GM18909 (cell line): Measurements from ENCODE around the gene LOXHD1.

Source experiments
- ATAC-seq: cut with Tn5 transposase; IDR thresholded peaks from one replicate; pipeline ENCODE4 v1.9.1; 2021; ENCODE audit warnings: mild to moderate bottlenecking; ENCODE audit not compliant: unreplicated experiment, poor library complexity

LOXHD1 gene

DNA sequence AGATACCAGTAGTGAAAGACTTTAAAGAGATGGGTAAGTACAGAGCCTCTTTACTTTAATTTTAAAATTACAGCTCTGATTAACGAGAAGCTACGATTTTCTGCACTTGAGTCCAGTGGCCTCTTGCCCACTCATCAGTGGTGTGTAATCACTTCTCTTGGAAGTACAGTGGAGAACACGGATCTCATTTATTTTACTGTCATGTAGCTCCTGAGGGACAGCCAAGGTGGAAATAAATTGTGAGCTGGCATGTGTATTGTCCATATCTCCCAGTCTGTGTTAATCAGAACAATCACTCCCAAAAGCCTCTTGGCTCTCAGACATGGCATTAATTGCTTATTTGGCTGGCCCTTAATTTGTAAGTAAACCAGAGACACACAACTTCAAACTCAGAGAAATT is 69.4 kb downstream of the LOXHD1 start:
- ATAC-seq: no peak

GRCh38 chr18:46583711-46584110 is 73.3 kb downstream of the LOXHD1 start:
- no peak for ATAC-seq

- no peak for ATAC-seq
These were observed 75.4 kb downstream of the LOXHD1 start for GRCh38 chr18:46581648-46582047.

DNA sequence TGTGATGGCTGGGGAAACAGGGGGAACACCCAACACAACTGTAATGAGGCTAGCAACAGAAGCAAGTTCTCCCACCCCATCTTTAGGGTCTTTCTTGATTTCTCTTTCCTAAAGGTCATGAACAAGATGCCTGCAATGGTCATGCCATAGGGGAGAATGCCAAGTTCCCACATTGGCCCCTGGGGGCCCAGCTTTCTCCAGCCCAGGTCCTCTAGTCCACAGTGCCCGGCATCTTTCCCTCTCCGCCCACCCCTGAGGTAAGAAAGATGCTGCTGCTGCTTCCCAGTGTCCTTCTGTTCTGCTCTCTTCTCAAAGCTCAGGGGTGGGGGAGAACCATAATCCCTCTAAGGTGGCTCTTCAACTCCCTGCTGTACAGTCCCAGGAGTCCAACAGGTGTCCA is 78.0 kb downstream of the LOXHD1 start:
- ATAC-seq: no peak

DNA sequence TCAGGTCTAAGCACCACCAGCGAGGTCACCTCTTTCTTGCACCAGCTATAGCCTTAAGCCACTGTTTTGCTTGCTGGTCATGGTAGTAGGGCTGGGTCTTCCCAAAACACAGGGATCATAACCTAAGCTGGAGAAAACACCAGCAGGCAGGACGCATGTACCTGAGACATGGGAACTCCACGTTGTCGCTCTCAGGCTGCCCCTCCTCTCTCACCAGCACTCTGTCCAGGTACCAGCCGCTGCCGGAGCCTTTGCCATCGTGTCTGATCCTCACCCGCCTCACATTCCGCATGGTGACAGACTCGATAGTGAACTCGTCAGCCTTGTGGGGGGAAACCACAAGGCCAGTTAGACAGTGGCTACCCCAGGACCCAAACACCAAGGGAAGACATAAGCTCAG is 79.5 kb downstream of the LOXHD1 start:
- ATAC-seq: no peak

- no peak for ATAC-seq
These were observed 81.2 kb downstream of the LOXHD1 start for GRCh38 chr18:46575851-46576250.

GRCh38 chr18:46574743-46575115 is 82.3 kb downstream of the LOXHD1 start:
- no peak for ATAC-seq

- ATAC-seq: no peak
These were observed 82.8 kb downstream of the LOXHD1 start for GRCh38 chr18:46574000-46574742.

DNA sequence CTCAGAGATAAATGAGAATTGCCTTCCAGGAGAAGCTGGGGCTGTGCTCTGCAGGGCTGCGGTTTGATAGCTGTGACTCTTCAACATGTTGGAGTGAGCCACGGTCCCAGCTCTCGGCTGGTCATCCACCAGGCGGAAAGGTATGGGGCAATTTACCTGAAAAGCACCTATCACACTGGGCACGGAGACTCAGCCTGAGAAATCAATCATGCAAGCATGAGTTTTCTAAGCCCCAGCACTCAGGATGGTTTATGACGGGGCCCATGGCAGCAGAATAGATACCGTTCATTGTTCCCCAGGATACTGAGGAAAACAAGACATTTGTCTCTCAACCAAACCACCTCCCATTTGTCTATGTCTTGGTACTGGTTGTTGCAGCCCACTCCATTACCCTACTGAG is 83.9 kb downstream of the LOXHD1 start:
- ATAC-seq: no peak

DNA sequence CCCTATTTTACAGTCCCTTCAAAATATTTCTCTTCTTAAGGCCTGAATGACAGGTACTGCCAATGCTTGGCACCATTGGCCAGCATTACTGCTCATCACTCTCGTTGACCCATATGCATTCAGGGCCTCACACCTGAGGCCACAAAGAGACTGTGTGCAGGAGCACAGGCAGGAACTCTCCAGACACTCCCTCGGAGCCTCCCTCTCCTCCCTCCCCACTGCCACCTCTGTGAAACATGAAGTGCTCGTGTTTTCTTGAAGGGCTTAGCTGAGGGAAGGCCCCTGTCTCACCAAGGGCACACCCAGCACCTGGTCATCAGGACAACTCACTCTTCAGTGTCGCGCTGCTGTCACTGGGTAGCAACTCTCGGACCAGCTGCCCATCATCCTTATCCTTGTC is 85.3 kb downstream of the LOXHD1 start:
- ATAC-seq: no peak

DNA sequence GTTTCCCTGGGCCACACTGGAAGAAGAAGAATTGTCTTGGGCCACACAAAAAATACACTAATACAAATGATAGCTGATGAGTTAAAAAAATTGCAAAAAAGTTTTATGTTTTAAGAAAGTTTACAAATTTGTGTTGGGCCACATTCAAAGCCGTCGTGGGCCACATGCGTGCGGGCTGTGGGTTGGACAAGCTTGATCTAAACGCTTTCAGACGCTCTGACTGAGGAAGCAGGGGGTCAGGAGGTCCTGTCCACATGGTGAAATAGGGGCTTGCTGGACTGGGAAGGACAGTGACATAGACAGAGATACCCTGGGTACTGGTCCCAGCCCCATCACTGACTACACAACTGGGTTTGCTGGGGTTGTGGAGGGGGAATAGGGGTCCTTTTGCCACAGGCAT is 86.4 kb downstream of the LOXHD1 start:
- ATAC-seq: no peak

GRCh38 chr18:46570134-46570533 is 86.9 kb downstream of the LOXHD1 start:
- no peak for ATAC-seq

GRCh38 chr18:46569211-46569610 is 87.8 kb downstream of the LOXHD1 start:
- no peak for ATAC-seq

DNA sequence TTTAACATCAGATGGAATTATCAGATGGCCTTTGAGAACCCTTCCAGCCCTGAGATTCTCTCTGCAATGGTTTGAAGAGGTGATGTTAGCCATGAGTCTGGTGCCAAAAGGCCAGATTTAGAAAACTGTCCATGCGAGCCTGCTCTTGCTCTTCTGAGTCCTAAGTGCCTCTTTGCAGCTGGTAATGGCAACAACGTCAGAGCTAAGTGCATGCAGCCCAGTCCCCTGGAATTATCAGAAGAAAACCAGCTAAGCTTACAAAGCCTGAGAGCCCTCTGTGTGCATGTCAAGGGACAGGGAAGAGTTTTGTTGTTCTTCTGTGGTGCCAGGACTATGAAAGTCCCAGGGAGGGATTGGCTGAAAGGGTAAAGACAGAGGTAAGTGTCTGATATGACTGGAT is 89.8 kb downstream of the LOXHD1 start:
- no peak for ATAC-seq

- no peak for ATAC-seq
These were observed 90.9 kb downstream of the LOXHD1 start for GRCh38 chr18:46566111-46566510.

DNA sequence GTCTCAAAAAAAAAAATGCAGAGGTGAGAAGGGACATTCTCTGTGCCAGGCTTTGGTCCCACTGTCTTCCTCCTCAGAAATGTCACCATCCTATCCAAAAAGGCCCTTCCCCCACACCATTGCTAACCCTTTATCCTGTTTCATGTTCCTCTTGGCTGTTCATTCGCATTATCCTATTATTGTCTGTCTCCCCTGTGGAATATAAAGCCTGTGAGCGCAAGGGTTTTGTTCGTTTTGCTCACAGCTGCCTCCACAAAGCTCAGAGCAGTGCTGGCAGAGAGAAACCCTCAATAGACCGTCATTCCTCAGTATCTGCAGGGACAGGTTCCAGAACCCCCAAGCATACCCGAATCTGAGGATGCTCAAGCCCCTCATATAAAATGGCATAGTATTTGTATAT is 91.8 kb downstream of the LOXHD1 start:
- no peak for ATAC-seq

DNA sequence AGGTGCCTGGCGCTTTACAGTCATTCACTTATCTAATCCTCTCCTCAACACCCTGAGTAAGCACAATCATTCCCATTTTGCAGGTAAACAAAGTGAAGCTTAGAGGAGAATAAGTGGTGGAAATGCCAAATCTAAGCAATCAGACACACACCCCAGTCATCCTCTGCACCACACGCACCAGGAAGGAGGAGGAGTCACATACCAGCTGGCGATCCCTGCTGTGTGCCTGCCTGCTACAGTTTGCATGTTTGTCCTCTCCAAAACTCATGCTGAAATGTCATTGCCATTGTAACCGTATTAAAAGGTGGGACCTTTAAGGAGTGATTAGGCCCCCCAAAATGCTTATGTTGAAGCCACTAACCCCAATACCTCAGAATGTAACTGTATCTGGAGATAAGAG is 93.7 kb downstream of the LOXHD1 start:
- ATAC-seq: no peak

DNA sequence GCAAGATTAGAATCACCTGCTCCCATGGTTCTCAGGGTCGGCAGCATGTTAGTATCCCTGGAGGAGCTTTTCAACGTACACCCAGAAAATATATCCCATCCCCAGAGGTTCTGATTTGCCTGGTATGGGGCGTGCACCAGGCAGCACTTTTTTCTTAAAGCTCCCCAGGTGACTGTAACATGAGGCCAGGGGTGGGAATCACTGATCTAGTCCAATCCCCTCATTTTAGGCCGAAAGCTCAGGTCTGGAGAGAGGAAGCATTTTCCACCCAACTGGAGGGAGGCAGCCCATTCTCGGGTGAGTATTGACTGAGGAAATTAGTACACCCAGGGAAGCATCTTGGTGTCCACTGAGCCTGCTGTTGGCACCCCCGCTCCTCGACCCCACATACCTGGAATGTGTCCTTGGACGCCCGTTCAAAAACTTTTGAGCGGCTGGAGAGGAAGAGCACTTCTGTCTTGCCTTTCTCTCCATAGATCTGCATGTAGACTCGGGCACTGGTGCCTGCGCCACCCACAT is 94.3 kb downstream of the LOXHD1 start:
- no peak for ATAC-seq

GRCh38 chr18:46560671-46561045 is 96.4 kb downstream of the LOXHD1 start:
- ATAC-seq: no peak

GRCh38 chr18:46559946-46560670 is 96.9 kb downstream of the LOXHD1 start:
- no peak for ATAC-seq

GRCh38 chr18:46559296-46559695 is 97.7 kb downstream of the LOXHD1 start:
- no peak for ATAC-seq
